ACHN (cell line): ENCODE results near the gene NEURL4.
"Not testable (repeated sequence)": the region's sequence is repeated elsewhere in the genome, so short reads cannot be mapped to it uniquely, and the experiment has no call there.

ENCODE experiments used
- DNase-seq: peaks from one replicate; pipeline ENCODE4 v3.0.0-alpha.2; 2015
- in situ Hi-C: cut with HindIII; loops from 2 replicates; pipeline ENCODE4 v1.10.0; 2017; ENCODE audit warnings: low sequenced_read_pairs, low pct_ligation_motif_present, low pct_unique_long_range_greater_than_20kb

The NEURL4 gene

GRCh38 chr17:7328840-7329373, at the start of gene NEURL4:
Gene NEURL4, minus strand, starts transcription at chr17:7329335. Its CDS starts 23 bp downstream, at chr17:7329312.
- peak; percentile 42 for DNase-seq
- in situ Hi-C loops = no loop called here

GRCh38 chr17:7374353-7374752, 45.2 kb upstream of the NEURL4 start:
- DNase-seq = no peak
- in situ Hi-C loops = no loop called here

GRCh38 chr17:7370853-7371252, 41.7 kb upstream of the NEURL4 start:
- in situ Hi-C loops = no loop called here
- DNase-seq = no peak

GRCh38 chr17:7369825-7370224, 40.7 kb upstream of the NEURL4 start:
- no peak for DNase-seq
- in situ Hi-C loops = no loop called here

- DNase-seq = not testable (repeated sequence)
Measured at GRCh38 chr17:7368599-7368994, 39.5 kb upstream of the NEURL4 start.

GRCh38 chr17:7367918-7368598, 38.9 kb upstream of the NEURL4 start:
- no peak for DNase-seq
- in situ Hi-C loops = no loop called here

More at GRCh38 chr17:7368599-7368994, 39.5 kb upstream of the NEURL4 start:
- in situ Hi-C loops = not testable (repeated sequence)

GRCh38 chr17:7367083-7367482, 37.9 kb upstream of the NEURL4 start:
- DNase-seq = no peak
- in situ Hi-C loops = no loop called here

GRCh38 chr17:7365963-7366362, 36.8 kb upstream of the NEURL4 start:
- in situ Hi-C loops, DNase-seq: not testable (repeated sequence)

- in situ Hi-C loops = no loop called here
- DNase-seq = no peak
Measured at GRCh38 chr17:7363311-7363710, 34.2 kb upstream of the NEURL4 start.

GRCh38 chr17:7361906-7362305, 32.8 kb upstream of the NEURL4 start:
- no peak for DNase-seq
- in situ Hi-C loops = no loop called here

- in situ Hi-C loops = no loop called here
- no peak for DNase-seq
Measured at GRCh38 chr17:7357381-7357780, 28.2 kb upstream of the NEURL4 start.

- in situ Hi-C loops = no loop called here
- DNase-seq = no peak
Measured at GRCh38 chr17:7356756-7357155, 27.6 kb upstream of the NEURL4 start.

- in situ Hi-C loops = no loop called here
- peak; percentile 80 for DNase-seq
Measured at GRCh38 chr17:7356072-7356549, 27.0 kb upstream of the NEURL4 start.

- no peak for DNase-seq
- in situ Hi-C loops = no loop called here
Measured at GRCh38 chr17:7355573-7355972, 26.4 kb upstream of the NEURL4 start.

- in situ Hi-C loops = no loop called here
- no peak for DNase-seq
Measured at GRCh38 chr17:7355053-7355452, 25.9 kb upstream of the NEURL4 start, which contains the start of gene TMEM95. Gene TMEM95, plus strand, starts transcription at chr17:7355156. Its CDS starts 49 bp downstream, at chr17:7355205.

- no peak for DNase-seq
- in situ Hi-C loops = no loop called here
Measured at GRCh38 chr17:7354262-7354843, 25.2 kb upstream of the NEURL4 start.

- DNase-seq = no peak
- in situ Hi-C loops = no loop called here
Measured at GRCh38 chr17:7352910-7353635, 23.9 kb upstream of the NEURL4 start.

- no peak for DNase-seq
- in situ Hi-C loops = no loop called here
Measured at GRCh38 chr17:7352503-7352889, 23.4 kb upstream of the NEURL4 start.
